Effector memory CD4-positive, alpha-beta T cell (primary cell): Measurements from ENCODE around the gene SLC25A47.
"Not testable (repeated sequence)": the region's sequence is repeated elsewhere in the genome, so short reads cannot be mapped to it uniquely, and the experiment has no call there.

Experiments used
- DNase-seq, 3 donors: peaks; one replicate each; pipeline ENCODE4 v3.0.0-alpha.2; 2020
- H3K27ac ChIP-seq: 2 replicates; pipeline ENCODE4 v1.7.0; 2013; ENCODE audit warnings: mild to moderate bottlenecking, low read length, moderate library complexity; ENCODE audit not compliant: insufficient read depth, poor library complexity, severe bottlenecking
- H3K27me3 ChIP-seq: replicated peaks from 2 replicates; pipeline ENCODE4 v1.7.0; 2013; ENCODE audit warnings: mild to moderate bottlenecking, low read length; ENCODE audit not compliant: insufficient read depth, control insufficient read depth, poor library complexity, severe bottlenecking
- H3K36me3 ChIP-seq: 2 replicates; pipeline ENCODE4 v1.7.0; 2013; ENCODE audit warnings: mild to moderate bottlenecking, low read length, moderate library complexity; ENCODE audit not compliant: control insufficient read depth, insufficient read depth
- H3K4me1 ChIP-seq: 2 replicates; pipeline ENCODE4 v1.7.0; 2013; ENCODE audit warnings: low read length, mild to moderate bottlenecking; ENCODE audit not compliant: control insufficient read depth, insufficient read depth, poor library complexity, severe bottlenecking
- H3K4me3 ChIP-seq: 2 replicates; pipeline ENCODE4 v1.7.0; 2013; ENCODE audit warnings: low read length, low read depth, mild to moderate bottlenecking; ENCODE audit not compliant: insufficient read depth, poor library complexity, severe bottlenecking
- H3K9me3 ChIP-seq: 2 replicates; pipeline ENCODE4 v1.7.0; 2013; ENCODE audit warnings: mild to moderate bottlenecking, low read length, moderate library complexity; ENCODE audit not compliant: control insufficient read depth

SLC25A47 gene

GRCh38 chr14:100283436-100283835 lies 39.7 kb upstream of the SLC25A47 start:
- not testable (repeated sequence) for DNase-seq, H3K4me1 ChIP-seq, H3K27ac ChIP-seq, H3K27me3 ChIP-seq, H3K9me3 ChIP-seq, H3K4me3 ChIP-seq
- peaks cover 11% of the 10 kb centered on the region for H3K36me3 ChIP-seq

- H3K36me3 ChIP-seq, result peaks cover 4% of the 10 kb centered on the region
- no peak overlapping the region for H3K4me3 ChIP-seq
- no peaks in the 10 kb centered on the region for H3K27me3 ChIP-seq
- DNase-seq, result no peak
- no peaks in the 10 kb centered on the region for H3K9me3 ChIP-seq
- peaks cover 2% of the 10 kb centered on the region for H3K4me1 ChIP-seq
- H3K27ac ChIP-seq, result no peak overlapping the region
Measured at GRCh38 chr14:100283984-100284881, 38.9 kb upstream of the SLC25A47 start.

GRCh38 chr14:100285021-100285912 lies 37.9 kb upstream of the SLC25A47 start:
- Histone ChIP-seq H3K4me3 (peak overlapping the region; percentile 96), H3K9me3 (no peaks in the 10 kb centered on the region), H3K27me3 (no peaks in the 10 kb centered on the region), H3K4me1 (peaks cover 2% of the 10 kb centered on the region), H3K36me3 (peaks cover 3% of the 10 kb centered on the region), H3K27ac (peak overlapping the region; percentile 86)
- DNase-seq, result peak; percentile 62 to 71 (median 64)

- DNase-seq, result no peak
- peak overlapping the region; percentile 86 for H3K27ac ChIP-seq
- peaks cover 2% of the 10 kb centered on the region for H3K4me1 ChIP-seq
- no peaks in the 10 kb centered on the region for H3K36me3 ChIP-seq
- H3K4me3 ChIP-seq, result peak overlapping the region; percentile 96
- no peaks in the 10 kb centered on the region for H3K27me3 ChIP-seq
- H3K9me3 ChIP-seq, result no peaks in the 10 kb centered on the region
Measured at GRCh38 chr14:100285913-100286400, 37.2 kb upstream of the SLC25A47 start.

GRCh38 chr14:100286484-100287191 lies 36.5 kb upstream of the SLC25A47 start:
- H3K27me3 ChIP-seq, result no peaks in the 10 kb centered on the region
- DNase-seq, result no peak

GRCh38 chr14:100287202-100287997 lies 35.7 kb upstream of the SLC25A47 start:
- H3K36me3 ChIP-seq, result no peaks in the 10 kb centered on the region
- DNase-seq, result no peak
- H3K4me3 ChIP-seq, result no peak overlapping the region
- H3K27ac ChIP-seq, result no peak overlapping the region
- peaks cover 2% of the 10 kb centered on the region for H3K4me1 ChIP-seq
- no peaks in the 10 kb centered on the region for H3K27me3 ChIP-seq
- no peaks in the 10 kb centered on the region for H3K9me3 ChIP-seq

More at GRCh38 chr14:100286484-100287191, 36.5 kb upstream of the SLC25A47 start:
- Histone ChIP-seq H3K27ac (no peak overlapping the region), H3K4me1 (peaks cover 2% of the 10 kb centered on the region), H3K4me3 (no peak overlapping the region), H3K9me3 (no peaks in the 10 kb centered on the region), H3K36me3 (no peaks in the 10 kb centered on the region)

GRCh38 chr14:100287998-100288295 lies 35.2 kb upstream of the SLC25A47 start:
- not testable (repeated sequence) for H3K4me1 ChIP-seq, H3K27me3 ChIP-seq, DNase-seq, H3K36me3 ChIP-seq, H3K9me3 ChIP-seq, H3K4me3 ChIP-seq, H3K27ac ChIP-seq

- H3K4me1 ChIP-seq, result peaks cover 2% of the 10 kb centered on the region
- DNase-seq, result no peak
- H3K9me3 ChIP-seq, result no peaks in the 10 kb centered on the region
- H3K27ac ChIP-seq, result no peak overlapping the region
- no peak overlapping the region for H3K4me3 ChIP-seq
- no peaks in the 10 kb centered on the region for H3K36me3 ChIP-seq
- H3K27me3 ChIP-seq, result no peaks in the 10 kb centered on the region
Measured at GRCh38 chr14:100288382-100289185, 34.6 kb upstream of the SLC25A47 start.
